GM15510 (cell line): ENCODE measurements around the gene LBHD1.

ENCODE experiments used
- POLR2A ChIP-seq: IDR thresholded peaks from 3 replicates; pipeline ENCODE4 v1.6.1; 2011; ENCODE audit warnings: borderline replicate concordance; ENCODE audit not compliant: insufficient read length; ENCODE audit errors: extremely low read depth

The LBHD1 gene

DNA sequence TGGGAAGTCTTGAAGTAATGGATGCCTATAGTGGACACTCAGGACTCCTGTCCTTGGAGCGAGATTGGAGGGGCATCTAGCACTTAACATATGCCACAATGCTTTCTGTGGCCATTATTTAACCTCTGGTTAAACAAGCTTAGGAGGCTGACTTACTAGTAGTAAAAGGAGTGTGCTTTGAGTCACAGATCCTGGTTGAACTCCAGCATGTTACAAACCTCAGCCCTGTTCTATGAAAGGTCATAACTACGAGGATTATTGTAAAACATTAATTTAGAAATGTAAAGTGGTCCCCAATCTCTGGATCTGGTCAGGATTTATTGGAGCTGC, 1.1 kb upstream of the LBHD1 start:
- no peak for TF ChIP-seq POLR2A

GRCh38 chr11:62671236-62671607, 845 bp downstream of the LBHD1 start:
- TF ChIP-seq POLR2A: no peak

DNA sequence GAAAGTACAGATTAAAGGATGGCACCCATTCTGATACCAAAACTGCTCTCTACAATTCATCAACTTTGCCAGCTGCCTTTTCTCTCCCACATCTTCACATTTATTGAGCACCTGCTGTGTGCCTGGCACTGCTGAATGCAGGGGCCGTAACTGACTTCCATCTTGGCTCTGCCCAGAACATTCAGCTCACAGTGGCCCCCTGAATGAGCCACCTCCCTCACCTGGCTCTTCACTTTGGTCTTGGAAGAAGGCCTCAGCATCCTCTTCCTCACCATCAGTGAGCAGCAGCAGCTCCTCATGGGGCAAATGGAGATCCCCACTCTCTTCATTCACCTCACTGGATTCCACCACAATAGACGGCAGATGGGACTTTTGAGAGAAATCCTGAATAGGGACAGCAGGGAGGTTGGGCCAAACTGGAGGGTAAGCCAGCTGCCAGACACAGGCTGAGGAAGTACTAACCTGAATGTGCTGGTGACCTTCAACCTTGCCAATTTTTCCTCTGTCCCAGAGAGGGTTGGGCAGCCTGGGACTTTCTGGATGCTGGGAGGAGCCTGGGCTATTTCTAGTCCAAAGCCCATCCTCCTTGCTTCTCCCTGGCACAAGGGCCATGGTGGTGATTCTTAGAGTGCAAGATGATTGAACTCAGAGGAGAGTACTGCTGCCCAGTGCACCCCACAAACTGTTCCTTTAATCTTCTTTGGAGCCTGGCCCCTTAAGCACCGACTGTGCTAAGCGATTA, 2.5 kb downstream of the LBHD1 start:
- peak; percentile 5 for TF ChIP-seq POLR2A

- no peak for TF ChIP-seq POLR2A
Observed at GRCh38 chr11:62667460-62667859, 4.6 kb downstream of the LBHD1 start.

DNA sequence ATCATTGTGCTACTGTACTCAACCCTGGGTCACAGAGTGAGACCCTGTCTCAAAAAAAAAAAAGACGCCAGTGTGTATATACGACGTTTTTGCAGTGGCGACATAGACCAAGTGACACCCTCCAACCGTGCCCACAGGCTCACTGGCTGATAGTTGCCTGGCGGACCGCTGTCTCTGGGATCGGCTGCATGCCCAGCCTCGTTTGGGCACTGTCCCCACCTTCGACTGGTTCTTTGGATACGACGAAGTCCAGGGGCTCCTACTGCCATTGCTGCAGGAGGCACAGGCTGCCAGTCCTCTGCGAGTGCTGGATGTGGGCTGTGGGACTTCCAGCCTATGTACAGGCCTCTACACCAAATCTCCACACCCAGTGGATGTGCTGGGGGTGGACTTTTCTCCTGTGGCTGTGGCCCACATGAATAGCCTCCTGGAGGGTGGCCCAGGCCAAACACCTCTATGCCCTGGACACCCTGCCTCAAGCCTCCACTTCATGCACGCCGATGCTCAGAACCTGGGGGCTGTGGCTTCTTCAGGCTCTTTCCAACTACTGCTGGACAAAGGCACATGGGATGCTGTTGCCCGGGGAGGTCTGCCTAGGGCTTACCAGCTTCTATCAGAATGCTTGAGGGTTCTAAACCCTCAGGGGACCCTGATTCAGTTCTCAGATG, 5.7 kb downstream of the LBHD1 start:
- peak; percentile 38 for TF ChIP-seq POLR2A

GRCh38 chr11:62665599-62666258, 6.3 kb downstream of the LBHD1 start:
- peak; percentile 9 for TF ChIP-seq POLR2A

DNA sequence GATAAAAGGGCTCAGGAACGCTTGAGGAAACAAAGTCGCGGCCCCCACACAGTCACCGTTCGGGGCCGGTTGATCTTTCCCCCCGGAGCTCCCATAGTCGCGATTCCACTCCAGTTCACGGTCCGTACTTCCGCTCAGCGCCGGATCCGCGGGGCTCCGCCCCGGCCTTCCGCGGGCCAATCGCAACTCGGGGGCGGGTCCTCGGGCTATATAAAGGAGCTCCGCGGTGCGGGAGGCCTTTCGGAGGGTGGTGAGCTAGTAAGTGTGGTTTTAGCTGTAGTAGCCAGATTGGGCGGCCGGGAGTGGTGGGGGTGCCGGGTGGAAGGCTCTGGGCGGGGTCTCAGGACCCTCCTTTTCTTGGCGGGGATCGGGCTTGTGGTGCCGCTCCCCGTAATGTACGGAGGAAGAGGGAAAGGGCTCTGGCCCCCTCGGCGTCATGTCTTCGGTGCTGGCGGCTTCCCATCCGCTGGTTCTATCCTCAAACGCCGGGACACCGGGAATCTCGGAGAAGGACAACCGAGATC, 6.9 kb downstream of the LBHD1 start, which contains the start of the genes C11orf98 and CSKMT:
C11orf98 (minus strand) TSS at position 136 of the 524 bp plus-strand sequence; CDS start at position 95, 41 bp downstream.
CSKMT (plus strand) TSS at position 238 of the 524 bp plus-strand sequence. CDS start 568 bp downstream, outside the sequence.
- peak; percentile 100 for TF ChIP-seq POLR2A

GRCh38 chr11:62664405-62665074, 7.5 kb downstream of the LBHD1 start:
- TF ChIP-seq POLR2A: no peak

- TF ChIP-seq POLR2A: no peak
Observed at GRCh38 chr11:62656796-62657429, 15.2 kb downstream of the LBHD1 start.

DNA sequence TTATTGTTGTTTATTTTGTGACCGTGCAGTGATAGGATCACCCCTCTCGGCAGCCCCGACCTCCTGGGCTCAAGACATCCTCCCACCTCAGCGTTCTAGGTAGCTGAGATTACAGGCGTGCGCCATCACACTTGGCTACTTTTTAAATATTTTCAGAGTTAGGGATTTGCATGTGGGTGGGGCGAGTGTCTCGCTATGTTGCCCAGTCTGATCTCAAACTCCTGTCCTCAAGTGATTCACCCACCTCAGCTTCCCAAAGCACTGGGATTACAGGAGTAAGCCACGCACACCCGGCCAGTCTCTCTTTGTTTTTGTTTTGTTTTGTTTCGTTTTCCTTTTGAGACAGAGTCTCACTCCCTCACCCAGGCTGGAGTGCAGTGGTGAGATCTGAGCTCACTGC, 17.8 kb downstream of the LBHD1 start:
- TF ChIP-seq POLR2A: no peak

- no peak for TF ChIP-seq POLR2A
Observed at GRCh38 chr11:62652161-62653006, 19.7 kb downstream of the LBHD1 start.

GRCh38 chr11:62649486-62649885, 22.6 kb downstream of the LBHD1 start:
- no peak for TF ChIP-seq POLR2A

- TF ChIP-seq POLR2A: no peak
Observed at GRCh38 chr11:62648967-62649364, 23.1 kb downstream of the LBHD1 start.
